Measurements from ENCODE around the gene PDGFRB. TPM values are rescaled to one million over a fixed set of nuclear protein-coding genes. Genes with fewer than 3 reads are reported as not detected.

Gene PDGFRB
- 18.6 TPM for polyA plus RNA-seq
- long read RNA-seq, donor 1: 0 reads
- long read RNA-seq, donor 2, full-length matches to known transcripts: 3 of 15 reads
- long read RNA-seq, donor 2, partial matches to known transcripts: 12 of 15 reads
- long read RNA-seq, donor 2, other reads (novel, unspliced or antisense): 0 of 15 reads
- long read RNA-seq, donor 3, full-length matches to known transcripts: 3 of 34 reads
- long read RNA-seq, donor 3, partial matches to known transcripts: 5 of 34 reads
- long read RNA-seq, donor 3, other reads (novel, unspliced or antisense): 26 of 34 reads
- long read RNA-seq, donor 4: 0 reads
- long read RNA-seq, donor 5, partial matches to known transcripts: 30 of 30 reads
- long read RNA-seq, donor 5, other reads (novel, unspliced or antisense): 0 of 30 reads
- long read RNA-seq, donor 6, full-length matches to known transcripts: 1 of 1 reads
- long read RNA-seq, donor 6, partial matches to known transcripts: 0 of 1 reads
- long read RNA-seq, donor 6, other reads (novel, unspliced or antisense): 0 of 1 reads
- long read RNA-seq, donor 7, full-length matches to known transcripts: 1 of 1 reads
- long read RNA-seq, donor 7, partial matches to known transcripts: 0 of 1 reads
- long read RNA-seq, donor 7, other reads (novel, unspliced or antisense): 0 of 1 reads
- long read RNA-seq, donor 8, full-length matches to known transcripts: 1 of 25 reads
- long read RNA-seq, donor 8, partial matches to known transcripts: 24 of 25 reads
- long read RNA-seq, donor 8, other reads (novel, unspliced or antisense): 0 of 25 reads
- long read RNA-seq, donor 9: 0 reads
- long read RNA-seq, donor 10: 0 reads
- long read RNA-seq, donor 11, full-length matches to known transcripts: 3 of 8 reads
- long read RNA-seq, donor 11, partial matches to known transcripts: 5 of 8 reads
- long read RNA-seq, donor 11, other reads (novel, unspliced or antisense): 0 of 8 reads

DNA sequence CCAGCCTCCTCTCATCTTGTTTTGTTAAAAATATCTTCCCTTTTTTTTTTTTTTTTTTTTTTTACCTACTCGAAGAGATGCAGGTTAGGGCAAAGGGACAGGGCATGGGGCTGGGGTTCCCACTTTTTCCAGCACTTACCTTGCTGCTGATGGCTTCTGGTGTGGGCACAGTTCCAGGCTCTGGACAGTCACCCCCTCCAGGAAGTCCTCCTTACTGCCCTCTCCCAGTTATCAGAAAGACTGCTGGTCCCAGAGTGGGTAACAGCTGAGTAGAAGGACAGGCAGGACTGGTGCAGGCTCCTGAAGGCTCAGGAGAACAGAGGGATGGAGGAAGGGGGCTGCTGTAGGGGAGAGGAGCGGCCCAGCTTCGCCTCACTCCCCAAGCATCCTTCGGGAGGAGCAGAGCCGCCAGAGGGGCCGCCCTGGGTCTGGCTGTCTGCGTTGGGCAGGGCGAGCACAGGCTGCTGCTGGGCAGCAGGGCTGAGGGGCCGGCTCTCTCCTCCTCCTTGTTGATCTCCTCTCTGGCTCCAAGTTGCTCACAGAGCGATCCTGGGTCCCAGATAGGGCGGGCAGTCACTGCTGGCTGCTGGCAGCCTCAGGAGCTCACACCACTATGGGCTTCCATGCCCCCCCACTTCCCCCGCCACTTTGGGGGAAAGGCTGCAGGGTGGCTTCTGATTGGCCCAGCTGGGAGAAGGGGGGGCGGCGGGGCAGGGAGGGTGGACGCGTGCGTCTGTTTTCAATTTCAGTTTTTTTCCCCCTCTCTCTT is at the start of gene PDGFRB:
Gene PDGFRB (minus strand): TSS at position 588 of the 769 bp plus-strand sequence. CDS start 18,798 bp downstream, outside the sequence.
- WGBS (ENCODE audit: insufficient coverage, low lambda C conversion rate): 0% methylated on average over 2 of the region's 17 CpGs
- Histone ChIP-seq H3K27ac (ENCODE audit: low read length) (peak within 1 kb of the TSS; percentile 72), H3K27me3 (ENCODE audit: control insufficient read depth, insufficient read depth, low read length) (no peaks in the 10 kb centered on the region), H3K9me3 (ENCODE audit: control insufficient read depth, low read depth, low read length) (no peaks in the 10 kb centered on the region), H3K4me3 (ENCODE audit: low read length) (peak within 1 kb of the TSS; percentile 44), H3K4me1 (ENCODE audit: control insufficient read depth, insufficient read depth, low read length) (peaks cover 3% of the 10 kb centered on the region), H3K36me3 (ENCODE audit: control insufficient read depth, insufficient read depth, low read length) (no peaks in the 10 kb centered on the region)
- peak in 1 of 2 donors; percentile 64 for DNase-seq

DNA sequence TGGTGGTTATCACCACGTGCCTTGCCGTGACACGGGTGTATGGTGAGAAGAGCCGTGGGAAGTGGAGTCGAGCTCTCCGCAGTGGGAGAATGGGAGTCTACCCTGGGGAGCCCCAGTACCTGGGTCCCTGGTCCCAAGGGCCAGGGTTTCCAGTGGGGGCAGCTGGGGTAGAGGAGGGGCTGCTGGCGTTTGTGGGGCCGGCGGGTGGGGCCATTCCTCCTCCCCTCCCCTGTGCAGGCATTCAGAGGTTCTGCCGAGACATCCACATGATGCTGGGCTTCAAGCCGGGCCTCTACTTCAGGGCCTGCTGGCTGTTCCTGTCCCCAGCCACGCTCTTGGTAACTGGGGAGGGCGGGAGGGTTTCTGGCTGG is 48.9 kb upstream of the PDGFRB start:
- Histone ChIP-seq H3K27me3 (ENCODE audit: control insufficient read depth, insufficient read depth, low read length) (no peaks in the 10 kb centered on the region), H3K27ac (ENCODE audit: low read length) (no peak overlapping the region), H3K4me3 (ENCODE audit: low read length) (no peak overlapping the region), H3K9me3 (ENCODE audit: control insufficient read depth, low read depth, low read length) (no peaks in the 10 kb centered on the region), H3K4me1 (ENCODE audit: control insufficient read depth, insufficient read depth, low read length) (peaks cover 10% of the 10 kb centered on the region), H3K36me3 (ENCODE audit: control insufficient read depth, insufficient read depth, low read length) (peaks cover 11% of the 10 kb centered on the region)
- WGBS (ENCODE audit: insufficient coverage, low lambda C conversion rate): no CpG with 5 or more reads among the region's 13 CpGs
- DNase-seq: no peak

DNA sequence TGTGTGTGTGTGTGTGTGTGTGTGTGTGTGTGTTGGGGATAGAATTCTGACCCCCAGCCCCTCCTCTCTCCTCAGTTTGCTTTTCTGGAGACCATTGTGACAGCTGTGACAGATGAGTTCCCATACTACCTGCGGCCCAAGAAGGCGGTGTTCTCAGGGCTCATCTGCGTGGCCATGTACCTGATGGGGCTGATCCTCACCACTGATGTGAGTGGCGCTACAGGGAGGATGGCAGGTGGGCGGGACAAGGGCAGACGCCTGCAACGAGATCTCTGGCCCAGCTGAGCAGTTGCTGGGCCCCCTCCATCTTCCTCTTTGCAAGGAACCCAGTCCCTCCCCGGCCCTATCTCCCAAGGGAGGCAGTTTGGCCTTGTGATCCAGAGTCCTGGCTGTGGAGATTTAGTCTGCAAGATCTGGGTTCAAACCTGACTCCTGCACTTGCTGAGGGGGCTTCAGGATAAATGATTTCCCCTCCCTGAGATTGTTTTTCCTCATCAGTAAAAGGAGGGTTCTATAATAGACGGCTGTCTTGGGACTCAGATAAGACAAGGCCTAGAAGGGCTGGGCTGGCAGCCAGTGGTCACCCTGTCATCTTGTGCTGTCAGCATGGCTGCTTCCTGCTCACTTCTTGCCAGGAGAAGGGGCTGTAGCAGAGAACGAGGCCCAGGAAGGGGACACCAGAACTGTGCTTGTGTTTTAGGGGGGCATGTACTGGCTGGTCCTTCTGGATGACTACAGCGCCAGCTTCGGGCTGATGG is 48.4 kb upstream of the PDGFRB start:
- no CpG with 5 or more reads among the region's 12 CpGs for WGBS (ENCODE audit: insufficient coverage, low lambda C conversion rate)
- Histone ChIP-seq H3K4me1 (ENCODE audit: control insufficient read depth, insufficient read depth, low read length) (peaks cover 6% of the 10 kb centered on the region), H3K9me3 (ENCODE audit: control insufficient read depth, low read depth, low read length) (no peaks in the 10 kb centered on the region), H3K4me3 (ENCODE audit: low read length) (no peak overlapping the region), H3K27me3 (ENCODE audit: control insufficient read depth, insufficient read depth, low read length) (no peaks in the 10 kb centered on the region), H3K27ac (ENCODE audit: low read length) (no peak overlapping the region), H3K36me3 (ENCODE audit: control insufficient read depth, insufficient read depth, low read length) (peaks cover 14% of the 10 kb centered on the region)
- no peak for DNase-seq

DNA sequence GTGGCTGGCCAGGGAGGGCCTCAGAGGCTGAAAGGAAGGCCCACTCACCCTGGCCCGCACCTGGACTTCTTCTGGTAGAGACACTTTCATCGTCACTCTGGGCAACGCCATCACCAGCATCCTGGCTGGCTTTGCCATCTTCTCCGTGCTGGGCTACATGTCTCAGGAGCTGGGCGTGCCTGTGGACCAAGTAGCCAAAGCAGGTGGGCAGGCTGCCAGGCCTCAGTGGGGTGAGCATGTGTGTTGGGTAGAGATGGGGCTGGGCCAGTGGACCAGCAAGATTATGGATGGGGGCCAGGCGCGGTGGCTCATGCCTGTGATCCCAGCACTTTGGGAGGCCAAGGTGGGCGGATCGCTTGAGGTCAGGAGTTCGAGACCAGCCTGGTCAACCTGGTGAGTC is 46.9 kb upstream of the PDGFRB start:
- Histone ChIP-seq H3K27me3 (ENCODE audit: control insufficient read depth, insufficient read depth, low read length) (no peaks in the 10 kb centered on the region), H3K9me3 (ENCODE audit: control insufficient read depth, low read depth, low read length) (no peaks in the 10 kb centered on the region), H3K4me1 (ENCODE audit: control insufficient read depth, insufficient read depth, low read length) (no peaks in the 10 kb centered on the region), H3K4me3 (ENCODE audit: low read length) (no peak overlapping the region), H3K36me3 (ENCODE audit: control insufficient read depth, insufficient read depth, low read length) (peaks cover 18% of the 10 kb centered on the region), H3K27ac (ENCODE audit: low read length) (no peak overlapping the region)
- no peak for DNase-seq
- no CpG with 5 or more reads among the region's 10 CpGs for WGBS (ENCODE audit: insufficient coverage, low lambda C conversion rate)

DNA sequence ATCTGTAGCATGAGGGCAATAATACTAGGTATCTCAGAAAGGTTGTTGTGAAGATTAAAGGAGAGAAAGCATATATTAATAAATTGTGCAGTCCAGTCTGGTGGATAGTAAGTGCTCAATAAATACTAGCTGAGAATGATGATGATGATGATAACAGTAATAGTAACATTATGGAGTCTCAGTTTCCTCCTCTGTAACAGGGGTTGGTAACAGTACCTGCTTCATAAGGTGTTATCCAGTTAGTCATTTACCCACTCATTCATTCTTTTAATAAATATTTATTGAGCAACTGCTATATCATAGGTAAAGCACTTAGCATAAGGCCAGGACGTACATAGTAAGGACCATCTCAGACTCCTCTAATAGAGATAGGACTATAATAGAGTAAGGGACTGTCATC is 41.8 kb upstream of the PDGFRB start:
- no peaks in the 10 kb centered on the region for H3K4me1 ChIP-seq (ENCODE audit: control insufficient read depth, insufficient read depth, low read length)
- no peak overlapping the region for H3K27ac ChIP-seq (ENCODE audit: low read length)
- H3K27me3 ChIP-seq (ENCODE audit: control insufficient read depth, insufficient read depth, low read length): no peaks in the 10 kb centered on the region
- H3K36me3 ChIP-seq (ENCODE audit: control insufficient read depth, insufficient read depth, low read length): peaks cover 10% of the 10 kb centered on the region
- H3K4me3 ChIP-seq (ENCODE audit: low read length): no peak overlapping the region
- no peak for DNase-seq
- no CpG with 5 or more reads among the region's 1 CpG for WGBS (ENCODE audit: insufficient coverage, low lambda C conversion rate)
- H3K9me3 ChIP-seq (ENCODE audit: control insufficient read depth, low read depth, low read length): no peaks in the 10 kb centered on the region

DNA sequence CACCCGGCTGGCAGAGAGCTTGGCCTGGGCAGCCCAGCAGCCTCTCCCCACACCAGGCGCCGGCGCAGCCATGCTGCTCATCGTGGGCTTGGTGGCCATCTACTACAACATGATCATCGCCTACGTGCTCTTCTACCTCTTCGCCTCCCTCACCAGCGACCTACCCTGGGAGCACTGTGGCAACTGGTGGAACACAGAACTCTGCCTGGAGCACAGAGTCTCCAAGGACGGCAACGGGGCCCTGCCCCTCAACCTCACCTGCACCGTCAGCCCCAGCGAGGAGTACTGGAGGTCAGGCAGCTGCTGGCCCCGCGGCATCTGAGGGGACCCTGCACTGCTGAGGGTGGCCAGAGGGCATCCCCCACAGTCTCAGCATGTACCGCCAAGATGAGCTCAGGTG is 41.3 kb upstream of the PDGFRB start:
- Histone ChIP-seq H3K36me3 (ENCODE audit: control insufficient read depth, insufficient read depth, low read length) (peaks cover 7% of the 10 kb centered on the region), H3K27ac (ENCODE audit: low read length) (no peak overlapping the region), H3K27me3 (ENCODE audit: control insufficient read depth, insufficient read depth, low read length) (no peaks in the 10 kb centered on the region), H3K4me1 (ENCODE audit: control insufficient read depth, insufficient read depth, low read length) (no peaks in the 10 kb centered on the region), H3K9me3 (ENCODE audit: control insufficient read depth, low read depth, low read length) (no peaks in the 10 kb centered on the region), H3K4me3 (ENCODE audit: low read length) (no peak overlapping the region)
- no peak for DNase-seq
- no CpG with 5 or more reads among the region's 16 CpGs for WGBS (ENCODE audit: insufficient coverage, low lambda C conversion rate)

DNA sequence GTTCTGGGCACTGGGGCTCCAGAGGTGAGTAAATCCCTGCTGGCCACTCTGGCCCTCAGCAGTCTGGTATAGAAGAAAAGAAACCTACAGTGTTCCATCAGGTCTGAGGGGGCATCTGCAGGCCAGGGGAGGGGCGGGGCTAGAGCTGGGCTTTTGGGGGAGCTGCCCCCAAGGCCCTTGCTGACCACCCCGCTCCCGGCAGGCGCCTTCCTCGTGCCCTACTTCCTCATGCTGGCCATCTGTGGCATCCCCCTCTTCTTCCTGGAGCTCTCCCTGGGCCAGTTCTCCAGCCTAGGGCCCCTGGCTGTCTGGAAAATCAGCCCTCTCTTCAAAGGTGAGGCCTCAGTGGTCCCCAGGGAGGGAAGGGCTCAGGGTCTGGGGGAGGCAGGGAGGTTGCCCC is 40.9 kb upstream of the PDGFRB start:
- no peaks in the 10 kb centered on the region for H3K9me3 ChIP-seq (ENCODE audit: control insufficient read depth, low read depth, low read length)
- H3K4me3 ChIP-seq (ENCODE audit: low read length): no peak overlapping the region
- peaks cover 7% of the 10 kb centered on the region for H3K36me3 ChIP-seq (ENCODE audit: control insufficient read depth, insufficient read depth, low read length)
- H3K27ac ChIP-seq (ENCODE audit: low read length): no peak overlapping the region
- H3K4me1 ChIP-seq (ENCODE audit: control insufficient read depth, insufficient read depth, low read length): no peaks in the 10 kb centered on the region
- H3K27me3 ChIP-seq (ENCODE audit: control insufficient read depth, insufficient read depth, low read length): no peaks in the 10 kb centered on the region
- DNase-seq: no peak
- WGBS (ENCODE audit: insufficient coverage, low lambda C conversion rate): no CpG with 5 or more reads among the region's 5 CpGs

DNA sequence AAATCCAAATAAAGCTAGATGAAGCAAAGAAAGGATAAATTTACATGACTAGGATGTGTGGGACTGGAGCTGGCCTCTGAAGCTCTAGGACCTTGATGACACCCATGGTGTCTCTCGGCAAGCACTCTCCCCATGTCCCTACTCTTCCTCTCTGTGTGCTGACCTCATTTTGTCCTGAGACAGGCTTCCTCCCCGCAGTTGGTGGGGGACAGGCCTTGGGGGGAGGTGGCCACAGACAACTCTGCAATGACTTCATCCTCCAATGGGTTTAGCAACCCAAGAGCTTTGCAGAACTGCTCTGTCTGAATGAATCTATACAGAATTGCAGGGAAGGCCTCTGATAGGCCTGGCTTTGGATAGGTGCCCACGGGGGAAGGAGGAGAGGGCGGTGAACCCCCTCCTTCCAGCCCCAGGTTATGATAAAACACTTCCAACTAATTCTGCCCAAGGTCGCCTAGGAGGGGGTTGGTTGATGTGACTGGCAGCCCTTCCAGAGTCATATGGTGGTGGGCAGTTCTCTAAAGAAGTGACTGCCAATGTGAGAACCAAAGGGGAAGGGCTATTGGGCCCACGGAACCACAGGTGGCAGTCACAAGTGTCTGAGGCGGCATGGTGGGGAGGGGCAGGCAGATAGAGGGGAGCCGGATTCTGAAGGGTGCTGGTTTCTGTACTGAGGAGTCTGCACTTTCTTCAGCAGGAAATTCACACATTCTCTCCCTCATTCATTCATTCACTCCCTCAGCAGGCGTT is 40.3 kb upstream of the PDGFRB start:
- Histone ChIP-seq H3K9me3 (ENCODE audit: control insufficient read depth, low read depth, low read length) (no peaks in the 10 kb centered on the region), H3K27me3 (ENCODE audit: control insufficient read depth, insufficient read depth, low read length) (peaks cover under 1% of the 10 kb centered on the region), H3K27ac (ENCODE audit: low read length) (no peak overlapping the region), H3K4me1 (ENCODE audit: control insufficient read depth, insufficient read depth, low read length) (no peaks in the 10 kb centered on the region), H3K4me3 (ENCODE audit: low read length) (no peak overlapping the region), H3K36me3 (ENCODE audit: control insufficient read depth, insufficient read depth, low read length) (peaks cover 7% of the 10 kb centered on the region)
- no peak for DNase-seq
- no CpG with 5 or more reads among the region's 9 CpGs for WGBS (ENCODE audit: insufficient coverage, low lambda C conversion rate)

DNA sequence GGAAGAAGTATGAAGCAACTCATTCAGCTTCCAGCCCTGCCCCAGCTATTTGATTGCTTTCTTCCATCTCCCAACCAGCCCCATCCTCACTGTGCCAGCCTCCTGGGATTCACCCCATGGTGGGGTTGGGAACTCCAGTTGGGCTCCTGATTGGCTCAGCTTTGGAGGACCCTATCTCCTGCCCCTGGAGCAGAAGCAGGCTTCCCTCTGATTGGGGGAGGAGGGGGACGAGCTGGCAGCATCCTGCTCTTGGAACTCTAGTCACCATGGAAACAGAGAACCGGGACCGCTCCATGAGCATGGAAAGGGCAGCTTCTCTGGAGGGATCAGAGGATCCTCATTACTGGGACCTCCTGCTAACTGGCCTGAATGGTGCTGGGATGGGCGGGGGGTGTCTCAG is 36.8 kb upstream of the PDGFRB start:
- no peak overlapping the region for H3K27ac ChIP-seq (ENCODE audit: low read length)
- no peak for DNase-seq
- WGBS (ENCODE audit: insufficient coverage, low lambda C conversion rate): no CpG with 5 or more reads among the region's 4 CpGs
- peaks cover 31% of the 10 kb centered on the region for H3K4me1 ChIP-seq (ENCODE audit: control insufficient read depth, insufficient read depth, low read length)
- H3K4me3 ChIP-seq (ENCODE audit: low read length): no peak overlapping the region
- H3K36me3 ChIP-seq (ENCODE audit: control insufficient read depth, insufficient read depth, low read length): no peaks in the 10 kb centered on the region
- peaks cover 18% of the 10 kb centered on the region for H3K27me3 ChIP-seq (ENCODE audit: control insufficient read depth, insufficient read depth, low read length)
- no peaks in the 10 kb centered on the region for H3K9me3 ChIP-seq (ENCODE audit: control insufficient read depth, low read depth, low read length)
